Skeletal muscle satellite cell (primary cell): ENCODE data around the gene CMTM5.

Source experiments
- H3K27me3 ChIP-seq: 2 replicates; pipeline ENCODE4 v1.7.0; 2013; ENCODE audit warnings: low read length; ENCODE audit not compliant: control insufficient read depth, insufficient read depth
- H3K36me3 ChIP-seq: 2 replicates; pipeline ENCODE4 v1.7.0; 2013; ENCODE audit warnings: mild to moderate bottlenecking, control low read depth, low read length; ENCODE audit not compliant: insufficient read depth
- H3K4me1 ChIP-seq: 2 replicates; pipeline ENCODE4 v1.7.0; 2013; ENCODE audit warnings: low read length; ENCODE audit not compliant: control insufficient read depth, insufficient read depth
- H3K4me2 ChIP-seq: 2 replicates; pipeline ENCODE4 v1.7.0; 2013; ENCODE audit warnings: mild to moderate bottlenecking, low read length
- H3K4me3 ChIP-seq: 2 replicates; pipeline ENCODE4 v1.7.0; 2013; ENCODE audit warnings: low read length
- H3K9ac ChIP-seq: 2 replicates; pipeline ENCODE4 v1.7.0; 2013; ENCODE audit warnings: mild to moderate bottlenecking, low read depth, low read length, moderate library complexity
- H3K9me3 ChIP-seq: replicated peaks from 2 replicates; pipeline ENCODE4 v1.7.0; 2013; ENCODE audit warnings: mild to moderate bottlenecking, control low read depth, low read length

CMTM5 gene

GRCh38 chr14:23403139-23403438, 26.2 kb downstream of the CMTM5 start:
- no peak overlapping the region for H3K4me3 ChIP-seq
- peaks cover 50% of the 10 kb centered on the region for H3K27me3 ChIP-seq

GRCh38 chr14:23403908-23404307, 27.1 kb downstream of the CMTM5 start:
- Histone ChIP-seq H3K4me3 (no peak overlapping the region), H3K4me1 (no peaks in the 10 kb centered on the region), H3K9me3 (no peaks in the 10 kb centered on the region), H3K4me2 (no peak overlapping the region), H3K36me3 (no peaks in the 10 kb centered on the region), H3K27me3 (peaks cover 58% of the 10 kb centered on the region), H3K9ac (no peak overlapping the region)

More at GRCh38 chr14:23403139-23403438, 26.2 kb downstream of the CMTM5 start:
- Histone ChIP-seq H3K4me1 (no peaks in the 10 kb centered on the region), H3K9me3 (no peaks in the 10 kb centered on the region), H3K36me3 (no peaks in the 10 kb centered on the region), H3K9ac (no peak overlapping the region), H3K4me2 (no peak overlapping the region)

GRCh38 chr14:23404331-23404900, 27.6 kb downstream of the CMTM5 start:
- H3K36me3 ChIP-seq: no peaks in the 10 kb centered on the region
- no peak overlapping the region for H3K4me3 ChIP-seq
- H3K4me1 ChIP-seq: no peaks in the 10 kb centered on the region
- H3K4me2 ChIP-seq: no peak overlapping the region
- peaks cover 60% of the 10 kb centered on the region for H3K27me3 ChIP-seq
- no peak overlapping the region for H3K9ac ChIP-seq
- no peaks in the 10 kb centered on the region for H3K9me3 ChIP-seq

GRCh38 chr14:23405096-23405495, 28.2 kb downstream of the CMTM5 start:
- H3K4me2 ChIP-seq: no peak overlapping the region
- H3K27me3 ChIP-seq: peaks cover 60% of the 10 kb centered on the region
- H3K36me3 ChIP-seq: no peaks in the 10 kb centered on the region
- no peak overlapping the region for H3K9ac ChIP-seq
- H3K4me3 ChIP-seq: no peak overlapping the region
- H3K9me3 ChIP-seq: no peaks in the 10 kb centered on the region
- H3K4me1 ChIP-seq: no peaks in the 10 kb centered on the region

GRCh38 chr14:23405516-23406025, 28.7 kb downstream of the CMTM5 start:
- Histone ChIP-seq H3K36me3 (no peaks in the 10 kb centered on the region), H3K9me3 (no peaks in the 10 kb centered on the region), H3K27me3 (peaks cover 60% of the 10 kb centered on the region), H3K4me2 (no peak overlapping the region), H3K4me3 (no peak overlapping the region), H3K4me1 (no peaks in the 10 kb centered on the region), H3K9ac (no peak overlapping the region)

GRCh38 chr14:23406244-23406643, 29.4 kb downstream of the CMTM5 start:
- peaks cover 59% of the 10 kb centered on the region for H3K27me3 ChIP-seq
- no peaks in the 10 kb centered on the region for H3K9me3 ChIP-seq
- H3K9ac ChIP-seq: no peak overlapping the region
- no peak overlapping the region for H3K4me2 ChIP-seq
- no peaks in the 10 kb centered on the region for H3K36me3 ChIP-seq
- H3K4me1 ChIP-seq: no peaks in the 10 kb centered on the region
- H3K4me3 ChIP-seq: no peak overlapping the region

GRCh38 chr14:23406725-23407355, 30.0 kb downstream of the CMTM5 start:
- Histone ChIP-seq H3K27me3 (peaks cover 56% of the 10 kb centered on the region), H3K9me3 (no peaks in the 10 kb centered on the region), H3K4me3 (no peak overlapping the region), H3K36me3 (no peaks in the 10 kb centered on the region), H3K9ac (no peak overlapping the region), H3K4me1 (no peaks in the 10 kb centered on the region), H3K4me2 (no peak overlapping the region)

GRCh38 chr14:23407516-23408306, 30.9 kb downstream of the CMTM5 start, which contains the start of gene MYH6:
Gene MYH6 (minus strand): TSS chr14:23408273. CDS start chr14:23407223, 1,050 bp downstream.
- Histone ChIP-seq H3K27me3 (peaks cover 57% of the 10 kb centered on the region), H3K36me3 (no peaks in the 10 kb centered on the region), H3K9me3 (no peaks in the 10 kb centered on the region), H3K4me3 (no peak within 1 kb of the TSS), H3K4me1 (no peaks in the 10 kb centered on the region), H3K4me2 (no peak within 1 kb of the TSS), H3K9ac (no peak within 1 kb of the TSS)

- H3K36me3 ChIP-seq: no peaks in the 10 kb centered on the region
- no peak overlapping the region for H3K9ac ChIP-seq
- no peak overlapping the region for H3K4me3 ChIP-seq
- H3K4me2 ChIP-seq: no peak overlapping the region
- no peaks in the 10 kb centered on the region for H3K4me1 ChIP-seq
- H3K9me3 ChIP-seq: no peaks in the 10 kb centered on the region
- peaks cover 52% of the 10 kb centered on the region for H3K27me3 ChIP-seq
Measured at GRCh38 chr14:23408307-23408630, 31.4 kb downstream of the CMTM5 start.

GRCh38 chr14:23409475-23409874, 32.6 kb downstream of the CMTM5 start:
- Histone ChIP-seq H3K9me3 (no peaks in the 10 kb centered on the region), H3K4me3 (no peak overlapping the region), H3K36me3 (no peaks in the 10 kb centered on the region), H3K27me3 (peaks cover 42% of the 10 kb centered on the region), H3K4me1 (no peaks in the 10 kb centered on the region), H3K4me2 (no peak overlapping the region), H3K9ac (no peak overlapping the region)

GRCh38 chr14:23409966-23410635, 33.3 kb downstream of the CMTM5 start:
- H3K4me3 ChIP-seq: no peak overlapping the region
- peaks cover 38% of the 10 kb centered on the region for H3K27me3 ChIP-seq
- H3K36me3 ChIP-seq: no peaks in the 10 kb centered on the region
- no peak overlapping the region for H3K4me2 ChIP-seq
- no peak overlapping the region for H3K9ac ChIP-seq
- no peaks in the 10 kb centered on the region for H3K9me3 ChIP-seq
- no peaks in the 10 kb centered on the region for H3K4me1 ChIP-seq
